Measurements from ENCODE around the gene SHOC2. TPM values are rescaled to one million over a fixed set of nuclear protein-coding genes. Genes with fewer than 3 reads are reported as not detected.
A peak's percentile ranks its signal among the peaks of the same experiment; 100 is the strongest.

The SHOC2 gene
- total and polyA plus RNA-seq, 8 donors, result 8.4 to 39.8 (median 24.0) TPM

DNA sequence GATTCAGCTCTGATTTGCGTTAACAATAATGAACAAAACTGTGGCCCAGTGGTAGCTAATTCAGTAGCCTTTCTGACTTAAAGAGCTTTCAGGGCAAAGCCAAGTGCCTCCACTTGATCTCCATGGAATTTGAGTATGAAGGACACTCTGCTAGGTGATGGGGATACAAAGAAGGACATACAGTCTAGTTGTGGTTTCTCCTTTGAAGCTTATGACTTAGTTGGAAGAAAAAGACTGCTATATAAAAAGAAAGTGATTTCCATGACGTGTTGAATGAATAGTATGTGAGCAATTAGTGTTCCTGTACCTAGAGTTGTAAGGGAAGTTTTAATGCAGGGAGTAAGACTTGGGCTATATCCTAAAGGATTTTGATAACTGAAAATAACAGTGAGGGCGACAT lies 39.4 kb upstream of the SHOC2 start:
- Histone ChIP-seq H3K4me3 (peak overlapping the region in 2 of 4 donors; percentile 93 to 98), H3K27ac (peak overlapping the region in 2 of 4 donors; percentile 99 to 100), H3K27me3 (no peaks in the 10 kb centered on the region), H3K4me1 (peaks cover 4 to 45% (median 24%) of the 10 kb centered on the region in 3 donors), H3K36me3 (peaks cover 4 to 86% (median 7%) of the 10 kb centered on the region in 3 donors), H3K9me3 (no peaks in the 10 kb centered on the region)
- DNase-seq (no peak), FAIRE-seq (no peak), ATAC-seq (peak in 3 of 4 donors; percentile 1 to 18 (median 3))
- no peak for TF ChIP-seq CTCF (IDR thresholded peaks at IDR 0.05)
- intact Hi-C loops (cut with DNase I), result no loop called here
- WGBS, 2 donors, result 34 to 42% methylated on average over 3 of the region's 3 CpGs

- Histone ChIP-seq H3K27ac (peak overlapping the region; percentile 3 to 100 (median 52)), H3K4me1 (peaks cover 4 to 53% (median 31%) of the 10 kb centered on the region in 3 donors), H3K4me3 (peak overlapping the region in 3 of 4 donors; percentile 0 to 98 (median 93)), H3K36me3 (peaks cover 2 to 95% (median 4%) of the 10 kb centered on the region in 3 donors), H3K27me3 (no peaks in the 10 kb centered on the region), H3K9me3 (no peaks in the 10 kb centered on the region)
- no peak for DNase-seq
- WGBS, 2 donors, result 33 to 42% methylated on average over 9 of the region's 9 CpGs
- intact Hi-C loops (cut with DNase I), result no loop called here
- TF ChIP-seq CTCF (IDR thresholded peaks at IDR 0.05), result no peak
- FAIRE-seq, result no peak
- peak in 3 of 4 donors; percentile 21 to 47 (median 33) for ATAC-seq
Measured at GRCh38 chr10:110881247-110881646, 38.2 kb upstream of the SHOC2 start.

GRCh38 chr10:110881905-110882304 lies 37.5 kb upstream of the SHOC2 start:
- intact Hi-C loops (cut with DNase I), result no loop called here
- Histone ChIP-seq H3K4me3 (peak overlapping the region in 3 of 4 donors; percentile 5 to 98 (median 93)), H3K9me3 (no peaks in the 10 kb centered on the region), H3K27me3 (no peaks in the 10 kb centered on the region), H3K4me1 (peaks cover 4 to 57% (median 37%) of the 10 kb centered on the region in 3 donors), H3K27ac (peak overlapping the region in 2 of 4 donors; percentile 99 to 100), H3K36me3 (peaks cover 0 to 95% (median 4%) of the 10 kb centered on the region in 3 donors)
- ATAC-seq, result peak in 1 of 4 donors; percentile 13
- DNase-seq, result no peak
- WGBS, 2 donors, result 19 to 20% methylated on average over 4 of the region's 4 CpGs
- no peak for FAIRE-seq
- no peak for TF ChIP-seq CTCF (IDR thresholded peaks at IDR 0.05)

DNA sequence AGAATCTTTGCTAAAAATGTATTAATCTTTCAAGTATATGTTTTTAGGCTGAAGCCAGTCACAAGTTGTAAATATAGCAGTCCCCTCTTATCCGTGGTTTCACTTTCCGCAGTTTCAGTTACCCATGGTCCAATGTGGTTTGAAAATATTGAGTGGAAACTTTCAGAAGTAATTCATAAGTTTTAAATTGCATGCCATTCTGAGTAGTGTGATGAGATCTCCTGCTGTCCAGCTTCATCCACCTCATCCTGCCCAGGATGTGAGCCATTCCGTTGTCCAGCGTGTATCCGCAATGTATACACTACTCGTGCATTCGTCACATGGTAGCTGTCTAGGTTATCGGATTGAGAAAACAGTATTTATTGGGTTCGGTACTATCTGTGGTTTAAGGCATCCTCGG lies 35.5 kb upstream of the SHOC2 start:
- DNase-seq, result no peak
- WGBS, 2 donors, result 38 to 42% methylated on average over 10 of the region's 10 CpGs
- Histone ChIP-seq H3K4me1 (peaks cover 0 to 58% (median 32%) of the 10 kb centered on the region in 3 donors), H3K27ac (peak overlapping the region in 2 of 4 donors; percentile 99 to 100), H3K4me3 (peak overlapping the region in 2 of 4 donors; percentile 93 to 98), H3K27me3 (no peaks in the 10 kb centered on the region), H3K36me3 (peaks cover 0 to 95% (median 12%) of the 10 kb centered on the region in 3 donors), H3K9me3 (no peaks in the 10 kb centered on the region)
- peak in 3 of 4 donors; percentile 5 to 7 (median 5) for ATAC-seq
- TF ChIP-seq CTCF (IDR thresholded peaks at IDR 0.05), result no peak
- no peak for FAIRE-seq
- intact Hi-C loops (cut with DNase I), result no loop called here

All from pancreas (tissue), 10 donors.